PFSK-1 (cell line): ENCODE measurements around the gene COG7.

Source experiments
- POLR2AphosphoS5 ChIP-seq: IDR thresholded peaks from 2 replicates; pipeline ENCODE4 v1.6.1; 2012; ENCODE audit warnings: low read depth, mild to moderate bottlenecking, control low read depth, low read length, moderate library complexity
- SIN3A ChIP-seq: IDR thresholded peaks from 2 replicates; pipeline ENCODE4 v1.6.1; 2012; ENCODE audit warnings: mild to moderate bottlenecking, low read length, moderate library complexity, borderline replicate concordance; ENCODE audit not compliant: insufficient read depth
- TAF1 ChIP-seq: IDR thresholded peaks from 2 replicates; pipeline ENCODE4 v1.6.1; 2012; ENCODE audit warnings: low read length, control low read depth, borderline replicate concordance; ENCODE audit not compliant: insufficient read depth
- TF ChIP-seq, protein P1 (sequence below), 2 experiments: IDR thresholded peaks; 2 replicates each; pipeline versions ENCODE4 v1.6.1 to v1.8.0; 2011 to 2012; ENCODE audit warnings: low read depth in 2 of 2, low read length in 2 of 2, control low read depth in 1 of 2, inconsistent platforms in 1 of 2, mild to moderate bottlenecking in 1 of 2, moderate library complexity in 1 of 2; ENCODE audit not compliant: insufficient read depth in 1 of 2

DNA sequence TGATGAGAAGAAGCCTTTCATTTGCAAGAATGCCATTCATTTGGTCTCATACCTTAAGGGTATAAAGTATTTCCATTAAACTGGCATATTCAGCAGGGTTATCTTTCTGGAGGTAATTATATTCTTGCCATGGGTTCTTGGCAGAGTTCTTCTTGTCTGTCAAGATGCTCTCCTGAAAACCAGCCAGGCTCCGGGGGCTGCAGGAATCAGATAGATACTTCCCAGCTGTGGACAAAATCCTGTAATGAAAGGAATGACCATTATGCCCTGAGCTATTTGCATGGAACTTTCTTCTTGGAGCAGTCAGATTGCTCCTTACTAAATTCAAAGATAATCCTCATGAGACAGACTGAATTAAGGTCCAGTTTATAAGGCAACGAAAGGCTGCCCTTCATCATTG lies 47.0 kb downstream of the COG7 start:
- TF ChIP-seq POLR2AphosphoS5, result no peak
- TF ChIP-seq, protein P1, sequence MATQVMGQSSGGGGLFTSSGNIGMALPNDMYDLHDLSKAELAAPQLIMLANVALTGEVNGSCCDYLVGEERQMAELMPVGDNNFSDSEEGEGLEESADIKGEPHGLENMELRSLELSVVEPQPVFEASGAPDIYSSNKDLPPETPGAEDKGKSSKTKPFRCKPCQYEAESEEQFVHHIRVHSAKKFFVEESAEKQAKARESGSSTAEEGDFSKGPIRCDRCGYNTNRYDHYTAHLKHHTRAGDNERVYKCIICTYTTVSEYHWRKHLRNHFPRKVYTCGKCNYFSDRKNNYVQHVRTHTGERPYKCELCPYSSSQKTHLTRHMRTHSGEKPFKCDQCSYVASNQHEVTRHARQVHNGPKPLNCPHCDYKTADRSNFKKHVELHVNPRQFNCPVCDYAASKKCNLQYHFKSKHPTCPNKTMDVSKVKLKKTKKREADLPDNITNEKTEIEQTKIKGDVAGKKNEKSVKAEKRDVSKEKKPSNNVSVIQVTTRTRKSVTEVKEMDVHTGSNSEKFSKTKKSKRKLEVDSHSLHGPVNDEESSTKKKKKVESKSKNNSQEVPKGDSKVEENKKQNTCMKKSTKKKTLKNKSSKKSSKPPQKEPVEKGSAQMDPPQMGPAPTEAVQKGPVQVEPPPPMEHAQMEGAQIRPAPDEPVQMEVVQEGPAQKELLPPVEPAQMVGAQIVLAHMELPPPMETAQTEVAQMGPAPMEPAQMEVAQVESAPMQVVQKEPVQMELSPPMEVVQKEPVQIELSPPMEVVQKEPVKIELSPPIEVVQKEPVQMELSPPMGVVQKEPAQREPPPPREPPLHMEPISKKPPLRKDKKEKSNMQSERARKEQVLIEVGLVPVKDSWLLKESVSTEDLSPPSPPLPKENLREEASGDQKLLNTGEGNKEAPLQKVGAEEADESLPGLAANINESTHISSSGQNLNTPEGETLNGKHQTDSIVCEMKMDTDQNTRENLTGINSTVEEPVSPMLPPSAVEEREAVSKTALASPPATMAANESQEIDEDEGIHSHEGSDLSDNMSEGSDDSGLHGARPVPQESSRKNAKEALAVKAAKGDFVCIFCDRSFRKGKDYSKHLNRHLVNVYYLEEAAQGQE (IDR thresholded peaks at IDR 0.05; ENCODE audit: insufficient read depth in 1 of 2, low read depth in 2 of 2, low read length in 2 of 2), result no peak
- no peak for TF ChIP-seq TAF1
- no peak for TF ChIP-seq SIN3A
